Endothelial cell of umbilical vein (primary cell): Measurements from ENCODE around the gene PSMC2. TPM values are rescaled to one million over a fixed set of nuclear protein-coding genes. Genes with fewer than 3 reads are reported as not detected.

Source experiments
- BruUV-seq: library from RNA; stranded (reverse); fragments of 400-500 nt; replicated peaks from 2 replicates; lab custom pipeline; 2021; lab: Mats Ljungman, UMichigan
- CTCF ChIA-PET: fragments of 300-600, 350-600 bp; sonication (Branson Sonifier 250); formaldehyde crosslinking; loops from one replicate; lab custom pipeline; 2021; ENCODE audit warnings: antibody characterized with exemption, inconsistent platforms; lab: Charles Lee
- POLR2A ChIA-PET: fragments of 300-600, 350-600 bp; sonication (Branson Sonifier 250); formaldehyde crosslinking; loops from one replicate; lab custom pipeline; 2021; ENCODE audit warnings: antibody characterized with exemption, inconsistent platforms; lab: Charles Lee
- DNase-seq: peaks from one replicate; pipeline ENCODE4 v3.0.0-alpha.2; 2011; ENCODE audit warnings: low read depth, low spot score
- FAIRE-seq: peaks from 2 replicates; lab custom pipeline; 2011; peaks lifted over from hg19 to GRCh38; lab: Jason Lieb, UNC
- H2AFZ ChIP-seq: 2 replicates; pipeline ENCODE4 v1.6.0; 2012; ENCODE audit warnings: low read depth, low read length, control low read depth, inconsistent platforms
- H3K27ac ChIP-seq: 2 replicates; pipeline ENCODE4 v1.5.1; 2011; ENCODE audit warnings: low read depth, mild to moderate bottlenecking, control low read depth, low read length, moderate library complexity; ENCODE audit not compliant: insufficient read depth
- H3K27me3 ChIP-seq, 2 experiments: 2 replicates each; pipeline versions ENCODE4 v1.6.0 to v1.6.1; 2011; ENCODE audit warnings: low read length in 2 of 2, mixed read lengths in 1 of 2; ENCODE audit not compliant: control insufficient read depth in 2 of 2, insufficient read depth in 2 of 2
- H3K36me3 ChIP-seq, 2 experiments: 2 replicates in 1 of 2; 3 replicates in 1 of 2; pipeline ENCODE4 v1.5.1; 2011; ENCODE audit warnings: low read length in 2 of 2, mild to moderate bottlenecking in 1 of 2, moderate library complexity in 1 of 2; ENCODE audit not compliant: control insufficient read depth in 2 of 2, insufficient read depth in 2 of 2; ENCODE audit errors: extremely low read depth in 1 of 2
- H3K4me1 ChIP-seq: 3 replicates; pipeline ENCODE4 v1.5.1; 2011; ENCODE audit warnings: mild to moderate bottlenecking, low read length; ENCODE audit not compliant: control insufficient read depth, insufficient read depth; ENCODE audit errors: extremely low read depth
- H3K4me2 ChIP-seq: 2 replicates; pipeline ENCODE4 v1.6.1; 2011; ENCODE audit warnings: low read length, control low read depth, mixed read lengths; ENCODE audit not compliant: insufficient read depth
- H3K4me3 ChIP-seq, 3 experiments: fragments of 200-600 bp in 1 of 3; sonication (generic), shearing (Covaris generic) in 1 of 3; replicated peaks in 1 of 3; 2 replicates each; pipeline ENCODE4 v1.5.1; 2011 to 2016; ENCODE audit warnings: control low read depth in 3 of 3, low read length in 3 of 3, mild to moderate bottlenecking in 2 of 3, inconsistent platforms in 1 of 3, low read depth in 1 of 3, moderate library complexity in 1 of 3; ENCODE audit not compliant: insufficient read depth in 1 of 3
- H3K79me2 ChIP-seq: 2 replicates; pipeline ENCODE4 v1.6.0; 2012; ENCODE audit warnings: low read length, inconsistent platforms; ENCODE audit not compliant: control insufficient read depth, insufficient read depth
- H3K9ac ChIP-seq: replicated peaks from 2 replicates; pipeline ENCODE3; 2011; ENCODE audit warnings: low read length, control low read depth; ENCODE audit not compliant: insufficient read depth; ENCODE audit errors: extremely low read depth
- H3K9me1 ChIP-seq: replicated peaks from 3 replicates; pipeline ENCODE4 v1.6.0; 2011; ENCODE audit warnings: mild to moderate bottlenecking, low read length; ENCODE audit not compliant: control insufficient read depth, insufficient read depth; ENCODE audit errors: extremely low read depth
- H3K9me3 ChIP-seq: replicated peaks from 2 replicates; pipeline ENCODE4 v1.5.1; 2012; ENCODE audit warnings: low read length, inconsistent platforms; ENCODE audit not compliant: control insufficient read depth, insufficient read depth
- H4K20me1 ChIP-seq: replicated peaks from 2 replicates; pipeline ENCODE3; 2011; ENCODE audit warnings: mild to moderate bottlenecking, low read length; ENCODE audit not compliant: control insufficient read depth, insufficient read depth; ENCODE audit errors: extremely low read depth
- EZH2 ChIP-seq: IDR thresholded peaks from 2 replicates; pipeline ENCODE4 v1.6.1; 2012; ENCODE audit warnings: borderline replicate concordance, low read depth, mild to moderate bottlenecking, moderate library complexity, low read length, inconsistent platforms; ENCODE audit not compliant: severe bottlenecking
- GATA2 ChIP-seq: IDR thresholded peaks from 2 replicates; pipeline ENCODE4 v1.7.0; 2011; ENCODE audit warnings: low read depth, mild to moderate bottlenecking, moderate library complexity, mixed read lengths, low read length; ENCODE audit not compliant: insufficient read length, insufficient read depth
- JUN ChIP-seq: IDR thresholded peaks from 2 replicates; pipeline ENCODE4 v1.6.1; 2011; ENCODE audit warnings: borderline replicate concordance, low read depth; ENCODE audit not compliant: insufficient read length, insufficient read depth
- MYC ChIP-seq: IDR thresholded peaks from one replicate; pipeline ENCODE4 v1.6.1; 2011; ENCODE audit warnings: mild to moderate bottlenecking, low read depth, low read length
- POLR2AphosphoS5 ChIP-seq: IDR thresholded peaks from 2 replicates; pipeline ENCODE4 v1.6.1; 2012; ENCODE audit warnings: low read depth, mild to moderate bottlenecking, control low read depth, low read length, moderate library complexity; ENCODE audit not compliant: insufficient read depth
- dilution Hi-C: fragments of 300-500 bp; cut with MboI; formaldehyde crosslinking; loops from one replicate; pipeline ENCODE4 v1.15.0; 2019; ENCODE audit warnings: low sequenced_read_pairs; ENCODE audit not compliant: extremely low pct_ligation_motif_present
- intact Hi-C: fragments of 100-400 bp; cut with micrococcal nuclease; formaldehyde crosslinking; loops from one replicate; pipeline ENCODE4 v1.10.0; 2022
- polyA plus RNA-seq, 4 experiments: library from polyadenylated mRNA; depleted of rRNA in 3 of 4; stranded (reverse) in 3 of 4; unstranded in 1 of 4; fragments of >200 nt; gene quantifications; 2 replicates each; pipeline versions ENCODE4 v1.2.1 to v1.2.3, GENCODE V29; 2011 to 2012; ENCODE audit warnings: missing spikeins in 1 of 4
- total RNA-seq: library from RNA; stranded (reverse); gene quantifications from 2 replicates; pipeline ENCODE4 v1.2.3, GENCODE V29; 2021
- TF ChIP-seq, protein P1 (sequence below): IDR thresholded peaks from 2 replicates; pipeline ENCODE4 v1.6.1; 2011; ENCODE audit not compliant: insufficient read depth, insufficient read length
- TF ChIP-seq, protein P2 (sequence below), 2 donors: IDR thresholded peaks; 1 replicate in 1 of 2; 2 replicates in 1 of 2; pipeline ENCODE4 v1.5.1; 2011; ENCODE audit warnings: low read length in 2 of 2, mild to moderate bottlenecking in 2 of 2, moderate library complexity in 2 of 2, control low read depth in 1 of 2, inconsistent platforms in 1 of 2, low read depth in 1 of 2; ENCODE audit not compliant: insufficient read depth in 1 of 2; ENCODE audit errors: extremely low read depth in 1 of 2

PSMC2 gene
- total and polyA plus RNA-seq, 2 donors (not counting 3 experiments of a cell fraction or from before 2014, with no cell fraction given): 109 to 147 TPM

DNA sequence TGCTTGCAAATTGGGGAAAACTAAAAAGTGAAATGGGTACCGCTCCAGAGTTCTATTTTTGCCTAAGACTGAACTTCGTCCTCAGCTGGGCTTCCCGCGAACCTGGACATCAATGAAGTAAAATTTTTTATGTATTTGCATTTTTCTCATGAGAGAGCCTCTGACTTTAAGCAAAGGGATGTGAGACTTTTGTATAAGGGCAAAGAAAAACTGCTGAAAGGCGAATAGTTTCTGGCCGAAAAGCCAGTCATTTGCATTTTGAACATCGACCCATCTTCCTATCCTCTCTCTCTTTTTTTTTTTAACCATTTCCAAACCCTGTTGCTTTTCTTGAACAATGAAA lies 49.6 kb upstream of the PSMC2 start:
- CTCF ChIA-PET: interaction anchor here (1.0 to 1.6 kb wide), 3 partner anchors 8 to 109 kb away, joined by 3 to 9 read pairs (median 7); no protein-coding TSS in a partner anchor
- intact Hi-C loops: loop anchor here (1.0 to 10.0 kb wide), 6 partner anchors 9 to 1617 kb away; partner anchors contain the start of genes DNAJC2 and SLC26A5

DNA sequence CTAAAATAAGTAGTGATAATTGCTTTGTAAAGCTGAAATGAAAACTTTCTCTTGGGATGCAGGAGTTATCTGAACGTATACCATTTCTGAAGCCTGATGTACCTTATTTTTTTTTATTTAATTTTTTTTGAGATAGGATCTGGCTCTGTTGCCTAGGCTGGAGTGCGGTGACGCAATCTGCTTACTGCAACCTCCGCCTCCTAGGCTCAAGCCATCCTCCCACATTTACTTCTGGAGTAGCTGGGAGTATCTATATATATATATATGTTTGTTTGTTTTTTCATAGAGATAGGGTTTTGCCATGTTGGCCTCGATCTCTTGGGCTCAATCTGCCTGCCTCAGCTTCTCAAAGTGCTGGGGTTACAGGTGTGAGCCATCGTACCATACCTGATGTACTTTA lies 47.8 kb upstream of the PSMC2 start:
- DNase-seq (no peak), FAIRE-seq (no peak)
- peaks cover 10% of the 10 kb centered on the region for H3K4me1 ChIP-seq
- no peak for TF ChIP-seq GATA2
- no peak for TF ChIP-seq EZH2
- no peak for TF ChIP-seq POLR2AphosphoS5
- TF ChIP-seq, protein P1, sequence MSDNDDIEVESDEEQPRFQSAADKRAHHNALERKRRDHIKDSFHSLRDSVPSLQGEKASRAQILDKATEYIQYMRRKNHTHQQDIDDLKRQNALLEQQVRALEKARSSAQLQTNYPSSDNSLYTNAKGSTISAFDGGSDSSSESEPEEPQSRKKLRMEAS: no peak
- no peak overlapping the region for H3K27ac ChIP-seq
- no peaks in the 10 kb centered on the region for H3K27me3 ChIP-seq
- H3K9ac ChIP-seq: no peak overlapping the region
- H3K4me2 ChIP-seq: no peak overlapping the region
- H3K9me1 ChIP-seq: no peaks in the 10 kb centered on the region
- no peak overlapping the region for H2AFZ ChIP-seq
- dilution Hi-C loops: no loop called here
- peaks cover 0 to 19% of the 10 kb centered on the region in 2 experiments for H3K36me3 ChIP-seq
- no peak overlapping the region for H3K4me3 ChIP-seq
- no TSS peak for BruUV-seq
- intact Hi-C loops: loop anchor here (5.0 to 10.0 kb wide), 2 partner anchors 148 to 1615 kb away; partner anchors contain the start of gene SLC26A5
- CTCF ChIA-PET: interaction anchor here (1.2 to 1.6 kb wide), 2 partner anchors 8 to 107 kb away, joined by 5 to 9 read pairs; no protein-coding TSS in a partner anchor
- peaks cover 9% of the 10 kb centered on the region for H3K79me2 ChIP-seq
- POLR2A ChIA-PET: no interaction called here
- no peaks in the 10 kb centered on the region for H3K9me3 ChIP-seq
- H4K20me1 ChIP-seq: no peaks in the 10 kb centered on the region

More for the DNA sequence above, 49.6 kb upstream of the PSMC2 start:
- Histone ChIP-seq H4K20me1 (no peaks in the 10 kb centered on the region), H3K4me3 (peak overlapping the region; percentile 63 to 89 (median 81)), H3K27me3 (no peaks in the 10 kb centered on the region), H3K4me1 (peaks cover 10% of the 10 kb centered on the region), H3K9me1 (no peaks in the 10 kb centered on the region), H3K79me2 (peaks cover 9% of the 10 kb centered on the region), H3K36me3 (peaks cover 0 to 14% of the 10 kb centered on the region in 2 experiments), H3K9ac (peak overlapping the region; percentile 86), H3K9me3 (no peaks in the 10 kb centered on the region), H3K4me2 (peak overlapping the region; percentile 87), H3K27ac (peak overlapping the region; percentile 68), H2AFZ (peak overlapping the region; percentile 98)
- TF ChIP-seq JUN (no peak), MYC (no peak)
- TF ChIP-seq, protein P2, sequence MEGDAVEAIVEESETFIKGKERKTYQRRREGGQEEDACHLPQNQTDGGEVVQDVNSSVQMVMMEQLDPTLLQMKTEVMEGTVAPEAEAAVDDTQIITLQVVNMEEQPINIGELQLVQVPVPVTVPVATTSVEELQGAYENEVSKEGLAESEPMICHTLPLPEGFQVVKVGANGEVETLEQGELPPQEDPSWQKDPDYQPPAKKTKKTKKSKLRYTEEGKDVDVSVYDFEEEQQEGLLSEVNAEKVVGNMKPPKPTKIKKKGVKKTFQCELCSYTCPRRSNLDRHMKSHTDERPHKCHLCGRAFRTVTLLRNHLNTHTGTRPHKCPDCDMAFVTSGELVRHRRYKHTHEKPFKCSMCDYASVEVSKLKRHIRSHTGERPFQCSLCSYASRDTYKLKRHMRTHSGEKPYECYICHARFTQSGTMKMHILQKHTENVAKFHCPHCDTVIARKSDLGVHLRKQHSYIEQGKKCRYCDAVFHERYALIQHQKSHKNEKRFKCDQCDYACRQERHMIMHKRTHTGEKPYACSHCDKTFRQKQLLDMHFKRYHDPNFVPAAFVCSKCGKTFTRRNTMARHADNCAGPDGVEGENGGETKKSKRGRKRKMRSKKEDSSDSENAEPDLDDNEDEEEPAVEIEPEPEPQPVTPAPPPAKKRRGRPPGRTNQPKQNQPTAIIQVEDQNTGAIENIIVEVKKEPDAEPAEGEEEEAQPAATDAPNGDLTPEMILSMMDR (IDR thresholded peaks at IDR 0.05; ENCODE audit: extremely low read depth in 1 of 2, insufficient read depth in 1 of 2, low read depth in 1 of 2, low read length in 2 of 2): no peak
- POLR2A ChIA-PET: no interaction called here
- no TSS peak for BruUV-seq
- dilution Hi-C loops: no loop called here
- DNase-seq: no peak
- FAIRE-seq: no peak
